ENCODE results near the gene WDFY4.

The WDFY4 gene

GRCh38 chr10:48800007-48800675, 115.5 kb downstream of the WDFY4 start:
- no peak for DNase-seq

- DNase-seq, result no peak
Measured at GRCh38 chr10:48801001-48801421, 116.3 kb downstream of the WDFY4 start.

GRCh38 chr10:48802611-48803071, 118.0 kb downstream of the WDFY4 start:
- DNase-seq, result no peak

- no peak for DNase-seq
Measured at GRCh38 chr10:48803801-48804584, 119.3 kb downstream of the WDFY4 start.

GRCh38 chr10:48804740-48805182, 120.1 kb downstream of the WDFY4 start:
- peak; percentile 35 for DNase-seq

- no peak for DNase-seq
Measured at GRCh38 chr10:48805411-48805810, 120.7 kb downstream of the WDFY4 start.

GRCh38 chr10:48805848-48806247, 121.2 kb downstream of the WDFY4 start:
- DNase-seq, result peak; percentile 85

GRCh38 chr10:48806342-48806741, 121.7 kb downstream of the WDFY4 start:
- no peak for DNase-seq

- peak; percentile 68 for DNase-seq
Measured at GRCh38 chr10:48807791-48808470, 123.3 kb downstream of the WDFY4 start.

GRCh38 chr10:48809261-48809660, 124.6 kb downstream of the WDFY4 start:
- DNase-seq, result no peak

- no peak for DNase-seq
Measured at GRCh38 chr10:48811461-48811860, 126.8 kb downstream of the WDFY4 start.

- no peak for DNase-seq
Measured at GRCh38 chr10:48811917-48812316, 127.2 kb downstream of the WDFY4 start.

GRCh38 chr10:48813291-48813690, 128.6 kb downstream of the WDFY4 start:
- DNase-seq, result no peak

GRCh38 chr10:48813825-48814224, 129.2 kb downstream of the WDFY4 start:
- DNase-seq, result no peak

GRCh38 chr10:48814933-48815332, 130.3 kb downstream of the WDFY4 start:
- no peak for DNase-seq

GRCh38 chr10:48817141-48817540, 132.5 kb downstream of the WDFY4 start:
- no peak for DNase-seq

GRCh38 chr10:48818081-48818480, 133.4 kb downstream of the WDFY4 start:
- DNase-seq, result no peak

- DNase-seq, result no peak
Measured at GRCh38 chr10:48818861-48819520, 134.3 kb downstream of the WDFY4 start.

GRCh38 chr10:48819783-48820182, 135.1 kb downstream of the WDFY4 start:
- no peak for DNase-seq

GRCh38 chr10:48820231-48820630, 135.6 kb downstream of the WDFY4 start:
- no peak for DNase-seq

- no peak for DNase-seq
Measured at GRCh38 chr10:48820699-48821098, 136.0 kb downstream of the WDFY4 start.

- DNase-seq, result no peak
Measured at GRCh38 chr10:48821111-48821510, 136.4 kb downstream of the WDFY4 start.

- DNase-seq, result no peak
Measured at GRCh38 chr10:48821692-48822091, 137.0 kb downstream of the WDFY4 start.

Measured in right hindlimb (tissue), 1 donor.